SK-N-SH (cell line): Measurements from ENCODE around the gene HLA-DOB.

Source experiments
- CTCF ChIP-seq: fragments of 200-600 bp; sonication (generic); IDR thresholded peaks from 2 replicates; pipeline ENCODE4 v1.6.1; 2017; ENCODE audit warnings: antibody characterized with exemption, mild to moderate bottlenecking, moderate library complexity
- RFX5 ChIP-seq: IDR thresholded peaks from 2 replicates; pipeline ENCODE4 v1.6.1; 2012; ENCODE audit warnings: mild to moderate bottlenecking, improper control_type of control experiment, low read length

- no peak for TF ChIP-seq CTCF
- TF ChIP-seq RFX5: no peak
These were observed 30.2 kb upstream of the HLA-DOB start for GRCh38 chr6:32847004-32847403.
